Measurements from ENCODE around the gene CNNM4. TPM values are rescaled to one million over a fixed set of nuclear protein-coding genes. Genes with fewer than 3 reads are reported as not detected.

Gene CNNM4
- total RNA-seq, result 3.9 and 4.5 TPM in 2 replicates

GRCh38 chr2:96760036-96760985 is at the start of gene CNNM4:
CNNM4 (plus strand) TSS chr2:96760902; CDS start chr2:96761000, 98 bp downstream.

GRCh38 chr2:96739633-96740428 is 20.9 kb upstream of the CNNM4 start, which contains the start of gene LMAN2L:
LMAN2L (minus strand) TSS chr2:96740064; CDS start chr2:96740040, 24 bp downstream.

GRCh38 chr2:96816127-96816835 is 55.6 kb downstream of the CNNM4 start, which contains the start of gene CNNM3:
CNNM3 (plus strand) TSS chr2:96816268; CDS start chr2:96816278, 10 bp downstream.

GRCh38 chr2:96843538-96844268 is 83.0 kb downstream of the CNNM4 start, which contains the start of gene ANKRD23:
ANKRD23 (minus strand) TSS chr2:96844021; CDS start chr2:96843992, 29 bp downstream.

GRCh38 chr2:96857667-96858372 is 97.1 kb downstream of the CNNM4 start, which contains the start of gene ANKRD39:
ANKRD39 (minus strand) TSS chr2:96858016; CDS start chr2:96857987, 29 bp downstream.

Small RNA genes lying within 50 kb of the gene (small RNA-seq; reads per million reads assigned to genes)
- not detected for gene MIR3127

Other genes with a start within 250 kb of the CNNM4 start
- 15.8 and 20.9 TPM in 2 replicates for gene ARID5A, start 224.2 kb upstream of the CNNM4 start, total RNA-seq
- gene KANSL3, start 122.6 kb upstream of the CNNM4 start, total RNA-seq, result 36.6 and 36.8 TPM in 2 replicates
- not detected in 2 replicates for gene FER1L5, start 118.1 kb upstream of the CNNM4 start, total RNA-seq
- gene LMAN2L, start 20.8 kb upstream of the CNNM4 start, total RNA-seq, result 12.7 and 14.5 TPM in 2 replicates
- 7.1 and 8.5 TPM in 2 replicates for gene CNNM3, start 55.4 kb downstream of the CNNM4 start, total RNA-seq
- gene ANKRD23, start 83.1 kb downstream of the CNNM4 start, total RNA-seq, result 0.65 and 1.9 TPM in 2 replicates
- gene ANKRD39, start 97.1 kb downstream of the CNNM4 start, total RNA-seq, result 5.6 and 8.0 TPM in 2 replicates
- 22.6 and 35.3 TPM in 2 replicates for gene SEMA4C, start 109.2 kb downstream of the CNNM4 start, total RNA-seq
- gene FAM178B, start 225.7 kb downstream of the CNNM4 start, total RNA-seq, result not detected in 2 replicates

All from vein endothelial cell (primary cell).